ENCODE results near the gene NMT2.

The NMT2 gene

DNA sequence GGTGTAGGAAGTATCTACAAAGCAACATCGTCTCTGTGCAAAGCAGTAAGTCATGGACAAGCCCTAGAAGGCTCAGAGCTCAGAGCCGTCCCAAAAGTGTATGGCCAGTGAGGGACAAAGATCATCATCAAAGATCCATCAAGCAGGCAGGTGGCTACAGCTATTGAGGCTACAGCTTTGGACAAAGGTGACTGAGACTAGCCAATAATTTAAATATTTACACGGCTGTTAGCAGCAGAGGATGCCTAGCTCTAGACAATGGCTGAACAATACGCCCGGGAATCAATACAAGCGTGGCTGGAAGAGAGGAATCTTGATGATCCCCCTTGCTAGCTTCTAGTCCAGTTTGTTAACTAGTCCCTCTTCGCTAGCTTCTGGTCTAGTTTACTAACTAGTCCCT is 17.9 kb downstream of the NMT2 start:
- H3K27ac ChIP-seq = no peak overlapping the region
- TF ChIP-seq, protein P1, sequence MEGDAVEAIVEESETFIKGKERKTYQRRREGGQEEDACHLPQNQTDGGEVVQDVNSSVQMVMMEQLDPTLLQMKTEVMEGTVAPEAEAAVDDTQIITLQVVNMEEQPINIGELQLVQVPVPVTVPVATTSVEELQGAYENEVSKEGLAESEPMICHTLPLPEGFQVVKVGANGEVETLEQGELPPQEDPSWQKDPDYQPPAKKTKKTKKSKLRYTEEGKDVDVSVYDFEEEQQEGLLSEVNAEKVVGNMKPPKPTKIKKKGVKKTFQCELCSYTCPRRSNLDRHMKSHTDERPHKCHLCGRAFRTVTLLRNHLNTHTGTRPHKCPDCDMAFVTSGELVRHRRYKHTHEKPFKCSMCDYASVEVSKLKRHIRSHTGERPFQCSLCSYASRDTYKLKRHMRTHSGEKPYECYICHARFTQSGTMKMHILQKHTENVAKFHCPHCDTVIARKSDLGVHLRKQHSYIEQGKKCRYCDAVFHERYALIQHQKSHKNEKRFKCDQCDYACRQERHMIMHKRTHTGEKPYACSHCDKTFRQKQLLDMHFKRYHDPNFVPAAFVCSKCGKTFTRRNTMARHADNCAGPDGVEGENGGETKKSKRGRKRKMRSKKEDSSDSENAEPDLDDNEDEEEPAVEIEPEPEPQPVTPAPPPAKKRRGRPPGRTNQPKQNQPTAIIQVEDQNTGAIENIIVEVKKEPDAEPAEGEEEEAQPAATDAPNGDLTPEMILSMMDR (conservative IDR thresholded peaks at IDR 0.05) = no peak

- no peak overlapping the region for H3K27ac ChIP-seq
- TF ChIP-seq, protein P1 (conservative IDR thresholded peaks at IDR 0.05) = no peak
Measured at GRCh38 chr10:15149042-15149771, 19.3 kb downstream of the NMT2 start.

DNA sequence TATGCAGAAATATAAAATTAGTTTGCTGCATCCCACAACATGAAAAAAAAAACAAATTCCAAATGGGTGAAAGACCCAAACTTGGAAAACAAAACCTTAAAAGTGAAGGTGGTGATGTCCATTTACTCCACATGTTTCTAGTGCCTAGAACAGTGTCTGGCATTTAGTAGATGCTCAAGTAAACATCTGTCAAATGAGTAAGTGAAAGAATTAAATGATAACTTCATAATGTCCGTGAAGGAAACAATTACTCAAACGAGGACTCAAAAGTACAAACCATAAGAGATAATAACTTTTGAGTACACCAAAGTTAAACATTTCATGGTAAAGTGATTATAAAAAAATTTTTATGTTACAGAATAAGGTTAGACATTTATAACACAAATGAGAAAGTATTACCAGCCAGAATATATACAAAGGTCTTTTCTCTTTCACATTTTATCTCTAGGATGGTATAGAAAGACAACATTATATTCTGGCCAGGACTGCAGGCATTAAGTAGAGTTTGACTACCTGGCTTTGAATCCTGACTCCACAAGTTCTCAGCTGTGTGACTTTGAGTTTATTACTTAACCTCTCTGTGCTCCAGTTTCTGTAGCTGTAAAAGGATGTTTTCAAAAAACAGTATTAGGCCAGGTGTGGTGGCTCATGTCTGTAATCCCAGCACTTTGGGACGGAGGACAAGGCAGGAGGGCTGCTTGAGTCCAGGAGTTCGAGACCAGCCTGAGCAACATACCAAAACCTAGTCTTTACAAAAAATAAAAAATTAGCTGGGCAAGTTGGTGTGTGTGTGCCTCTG is 20.7 kb downstream of the NMT2 start:
- TF ChIP-seq, protein P1 (conservative IDR thresholded peaks at IDR 0.05) = no peak

GRCh38 chr10:15146366-15146765 is 22.1 kb downstream of the NMT2 start:
- no peak overlapping the region for H3K27ac ChIP-seq
- TF ChIP-seq, protein P1 (conservative IDR thresholded peaks at IDR 0.05) = no peak

More for the DNA sequence above, 20.7 kb downstream of the NMT2 start:
- no peak overlapping the region for H3K27ac ChIP-seq

GRCh38 chr10:15144788-15145187 is 23.7 kb downstream of the NMT2 start:
- TF ChIP-seq, protein P1 (conservative IDR thresholded peaks at IDR 0.05) = no peak
- no peak overlapping the region for H3K27ac ChIP-seq

DNA sequence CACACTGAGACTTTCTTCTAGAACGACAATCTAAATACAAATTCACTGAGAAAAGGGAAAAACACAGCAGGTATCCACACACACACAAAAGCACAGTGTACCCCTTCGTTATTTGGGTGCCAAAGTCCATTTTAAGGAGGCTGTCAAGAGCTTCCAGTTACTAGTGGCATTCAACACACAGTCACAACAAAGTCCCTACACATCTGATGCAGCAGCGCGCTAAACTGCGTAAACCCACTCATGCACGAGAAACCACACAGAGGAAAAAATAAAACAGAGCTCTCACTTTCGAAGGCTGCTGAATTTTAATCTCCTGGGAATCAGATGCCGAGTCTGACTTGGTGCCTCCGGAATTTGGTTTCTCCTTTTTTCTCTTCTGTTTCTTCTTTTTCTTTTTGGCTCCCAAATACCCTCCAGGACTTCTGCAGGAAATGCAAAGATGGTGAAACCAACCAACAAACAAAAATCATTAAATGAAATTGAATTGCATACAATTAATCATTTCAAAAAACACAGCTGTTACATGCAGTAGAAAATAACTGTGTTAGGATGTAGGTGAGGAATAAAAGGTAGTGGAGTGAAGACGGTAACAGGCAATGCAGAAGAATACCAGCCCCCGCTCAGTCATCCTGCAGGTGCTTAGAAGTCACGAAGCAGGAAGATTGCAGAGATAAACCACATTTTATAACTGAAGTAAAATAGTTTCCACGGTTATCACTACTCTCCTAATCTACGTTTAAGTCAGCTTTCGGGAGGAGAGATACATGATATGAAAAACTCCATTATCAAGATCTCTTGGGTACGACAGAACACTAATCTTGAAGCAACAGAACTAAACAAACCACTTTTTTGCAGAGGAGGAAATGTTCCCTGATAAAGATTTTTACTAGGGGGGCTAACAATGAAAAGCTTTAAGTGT is 27.1 kb downstream of the NMT2 start:
- peak overlapping the region; percentile 97 for H3K27ac ChIP-seq
- TF ChIP-seq, protein P1 (conservative IDR thresholded peaks at IDR 0.05) = no peak

DNA sequence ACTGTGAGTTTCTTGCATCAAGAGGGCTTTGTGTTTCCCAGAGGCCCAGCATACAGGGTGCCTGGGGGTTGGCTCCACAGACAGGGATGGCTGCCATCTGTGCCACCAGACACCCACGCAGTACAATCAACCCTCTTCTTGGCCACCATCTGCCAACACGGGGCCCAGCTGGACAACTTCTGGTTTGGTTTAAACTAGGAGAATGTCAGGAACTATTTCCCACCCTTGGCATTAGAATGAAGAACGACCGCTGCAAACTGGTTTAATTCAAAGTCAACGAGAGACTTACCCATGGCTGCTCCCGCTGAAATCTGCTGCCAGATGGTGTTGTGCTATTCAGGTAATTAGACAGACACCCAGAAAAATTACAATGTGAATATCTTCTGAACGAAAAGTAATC is 27.8 kb downstream of the NMT2 start:
- TF ChIP-seq, protein P1 (conservative IDR thresholded peaks at IDR 0.05) = no peak
- H3K27ac ChIP-seq = peak overlapping the region; percentile 97
